CD4-positive, alpha-beta T cell treated with Interleukin-10 for 1 hour (primary cell): Measurements from ENCODE around the gene NEK11.

Experiments used
- DNase-seq: peaks from one replicate; pipeline ENCODE4 v3.0.0-alpha.2; 2020

The NEK11 gene

DNA sequence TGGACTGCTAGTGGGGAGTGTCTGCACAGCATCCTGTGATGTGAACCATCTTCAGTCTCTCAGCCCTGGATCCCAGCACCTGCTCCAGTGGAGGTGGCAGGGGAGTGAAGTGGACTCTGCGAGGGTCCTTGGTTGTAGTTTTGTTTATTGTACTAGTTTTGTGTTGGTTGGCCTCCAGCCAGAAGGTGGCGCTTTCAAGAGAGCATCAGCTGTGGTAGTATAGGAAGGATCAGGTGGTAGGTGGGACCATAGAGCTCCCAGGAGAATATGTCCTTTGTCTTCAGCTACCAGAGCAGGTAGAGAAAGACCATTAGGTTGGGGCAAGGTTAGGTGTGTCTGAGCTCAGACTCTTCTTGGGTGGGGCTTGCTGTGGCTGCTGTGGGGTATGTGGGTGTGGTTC, 20.9 kb downstream of the NEK11 start:
- DNase-seq = no peak

DNA sequence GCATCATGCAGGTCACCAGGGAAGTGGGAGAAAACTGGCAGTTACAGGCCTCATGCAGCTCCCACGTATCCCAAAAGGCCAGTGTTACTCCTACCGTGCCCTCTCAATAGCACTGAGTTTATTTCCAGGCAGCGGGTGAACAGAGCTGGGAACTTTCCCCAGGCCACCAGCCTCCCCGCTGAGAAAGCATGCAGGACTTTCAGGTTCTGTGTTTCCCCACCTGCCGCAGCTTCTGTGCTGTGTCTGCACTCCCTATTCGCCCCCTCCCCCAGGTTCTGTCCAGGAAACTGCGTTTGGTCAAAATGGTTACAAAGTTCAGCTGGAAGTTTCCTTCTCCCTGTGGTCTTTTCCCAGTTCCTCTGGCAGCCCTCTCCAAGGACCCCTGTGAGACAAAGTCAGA, 21.4 kb downstream of the NEK11 start:
- no peak for DNase-seq

DNA sequence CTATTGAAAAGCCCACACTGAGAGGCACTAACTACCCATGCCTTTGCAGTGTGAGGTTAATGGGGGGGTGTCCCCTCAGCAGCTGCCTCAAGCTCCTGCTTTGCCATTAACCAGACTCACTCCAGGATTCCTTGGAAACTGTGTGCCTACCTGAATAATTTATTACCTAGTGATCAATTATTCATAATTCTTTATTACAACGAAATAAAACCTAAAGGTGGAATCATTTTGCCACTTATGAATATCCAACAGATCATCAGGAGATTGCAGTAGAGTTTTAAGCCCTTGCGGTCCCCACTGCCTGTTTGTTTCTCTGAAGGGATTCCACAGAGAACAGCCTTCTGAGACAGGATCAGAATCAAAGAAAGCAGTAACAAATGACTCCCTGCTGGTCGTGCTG, 23.3 kb downstream of the NEK11 start:
- DNase-seq = no peak

DNA sequence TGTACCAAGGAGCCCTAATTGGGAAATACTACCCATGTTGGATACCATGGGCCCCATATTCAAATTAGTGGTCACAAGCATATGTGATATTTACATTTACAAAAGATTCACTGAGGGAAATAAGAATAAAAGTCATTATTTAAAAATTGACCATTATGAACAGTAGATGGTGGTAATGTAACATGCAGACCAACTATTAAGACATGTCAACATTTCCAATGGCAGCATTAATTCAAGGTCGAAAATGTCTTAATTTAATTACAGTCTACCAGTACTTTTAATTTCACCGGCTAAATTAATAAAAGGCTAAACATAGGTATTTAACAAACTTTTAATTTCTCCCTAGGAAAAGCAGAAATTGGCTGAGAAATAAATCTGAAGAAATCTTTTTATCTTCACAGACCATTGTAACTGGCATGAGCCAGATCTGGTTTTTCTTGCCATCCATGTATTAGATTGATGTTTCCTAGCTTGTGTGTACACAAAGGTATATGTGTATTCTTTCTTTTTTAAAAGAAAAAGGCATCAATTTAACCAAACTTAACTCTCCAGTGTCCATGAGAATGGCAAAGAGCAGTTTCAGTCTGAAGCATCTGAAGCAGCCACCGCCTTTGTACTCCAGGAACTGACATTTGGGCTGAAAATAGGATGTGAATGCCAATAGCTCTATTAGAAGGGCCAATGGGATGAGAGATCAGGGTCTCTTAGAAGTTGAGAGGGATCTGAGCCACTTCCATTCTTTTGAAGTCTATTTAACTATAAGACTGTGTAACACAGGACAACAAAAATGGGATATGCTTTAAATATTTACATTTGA, 26.6 kb downstream of the NEK11 start:
- no peak for DNase-seq

DNA sequence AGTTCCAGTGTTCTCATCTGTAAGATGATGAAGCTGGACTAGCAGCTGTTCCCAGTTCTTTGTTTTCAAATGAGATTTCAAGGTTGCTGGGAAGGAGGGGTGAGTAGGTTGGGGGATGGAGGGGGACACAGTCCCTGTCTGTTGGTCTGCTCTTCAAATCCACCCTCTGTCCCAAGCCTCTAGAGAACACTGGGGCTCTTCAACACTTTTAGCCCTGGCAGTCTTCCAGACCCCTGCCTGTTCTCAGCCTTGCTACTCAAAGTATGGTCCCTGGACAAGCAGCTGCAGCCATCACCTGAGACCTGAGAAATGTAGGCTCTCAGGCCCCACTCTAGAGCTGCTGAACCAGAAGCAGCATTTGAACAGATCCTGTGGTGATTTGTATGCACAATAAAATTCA, 41.3 kb downstream of the NEK11 start:
- DNase-seq = no peak

DNA sequence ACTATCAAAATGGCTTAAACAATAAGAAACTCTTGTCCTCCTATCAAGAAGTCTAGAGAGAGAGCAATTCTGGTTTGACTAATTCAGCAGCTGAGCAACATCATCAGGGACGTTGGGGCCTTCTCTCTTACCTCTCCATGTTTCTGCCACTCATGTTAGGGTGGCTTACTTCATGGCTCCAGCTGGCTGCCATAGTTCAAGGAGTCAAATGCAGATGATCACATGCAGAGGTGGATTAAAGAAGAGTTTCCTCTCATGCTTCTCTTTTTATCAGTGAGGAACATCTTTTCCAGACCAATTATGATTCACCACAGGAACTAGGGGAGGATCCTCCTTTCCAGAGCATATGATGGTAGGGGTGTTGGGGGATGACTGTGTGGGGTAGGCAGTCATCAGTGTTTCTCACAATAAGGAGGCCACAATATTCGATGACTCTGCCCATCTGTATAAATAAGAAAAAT, 45.5 kb downstream of the NEK11 start:
- DNase-seq = no peak

DNA sequence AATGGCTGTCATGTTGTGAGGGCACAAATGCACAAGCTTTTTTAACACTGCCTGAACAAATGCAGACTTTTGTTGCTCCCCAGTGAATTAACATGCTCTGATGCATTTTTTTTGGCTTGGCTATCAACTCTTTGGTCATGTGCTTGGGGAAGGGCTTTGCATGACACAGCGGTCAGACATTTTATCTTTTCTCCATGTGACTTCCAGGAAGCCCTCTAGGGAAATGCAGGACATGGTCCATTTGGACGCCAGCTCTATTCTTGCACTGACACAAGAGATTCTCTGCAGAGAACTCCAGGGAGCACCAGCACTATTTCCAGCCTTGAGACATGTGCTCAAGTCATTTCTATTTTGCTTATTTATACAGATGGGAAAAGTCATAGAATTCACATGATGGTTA, 46.2 kb downstream of the NEK11 start:
- DNase-seq = no peak

DNA sequence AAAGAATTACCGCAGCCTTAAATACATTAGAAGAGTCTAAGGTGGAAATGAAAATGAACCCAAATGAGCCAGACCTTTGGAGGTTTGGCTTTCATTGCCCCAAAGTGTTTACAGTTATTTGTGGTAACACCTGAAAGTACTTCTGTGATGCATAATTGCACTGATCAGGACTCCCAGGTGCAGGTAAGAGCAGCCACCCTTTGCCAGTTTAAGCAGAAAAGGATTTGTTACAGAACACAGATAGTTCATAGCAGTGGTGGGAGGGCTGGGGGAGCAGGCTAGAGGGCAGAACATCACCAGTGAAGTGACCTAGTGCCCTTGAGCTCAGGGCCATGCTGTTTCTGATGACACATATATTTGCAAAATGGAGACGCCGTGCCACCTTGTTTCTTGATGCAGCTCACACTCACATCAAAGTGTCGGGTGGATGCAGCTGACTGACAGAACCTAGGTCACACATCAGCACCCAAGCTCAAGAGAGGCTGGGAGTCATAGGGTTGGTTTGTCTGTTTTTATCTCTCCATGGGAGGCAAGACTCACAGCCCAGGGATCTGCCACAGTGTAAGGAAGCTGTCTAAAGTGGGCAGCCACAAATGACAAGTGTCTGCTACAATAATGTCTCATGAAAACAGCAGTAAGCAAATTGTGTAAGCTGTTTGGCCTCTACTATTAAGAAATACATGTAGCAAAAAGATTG, 49.1 kb downstream of the NEK11 start:
- no peak for DNase-seq

DNA sequence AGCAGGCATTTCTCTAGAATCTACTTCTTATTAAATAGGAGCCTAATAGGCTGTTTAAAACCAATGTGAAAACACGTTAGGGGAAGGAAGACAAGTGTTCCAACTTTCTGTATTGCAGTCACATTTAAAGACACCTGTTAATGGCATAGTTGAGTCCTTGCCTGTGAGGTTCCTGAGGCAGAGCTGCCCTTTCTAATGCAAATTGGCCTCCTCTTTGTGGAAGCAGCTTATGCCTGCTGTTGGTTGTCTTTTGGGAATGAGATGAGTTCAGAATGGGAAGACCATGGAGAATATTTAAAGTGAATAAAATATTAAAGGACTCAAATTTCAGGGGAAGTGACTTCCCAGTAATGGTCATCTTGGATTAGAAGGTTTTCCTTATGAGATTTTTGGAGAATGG, 51.2 kb downstream of the NEK11 start:
- DNase-seq = no peak

DNA sequence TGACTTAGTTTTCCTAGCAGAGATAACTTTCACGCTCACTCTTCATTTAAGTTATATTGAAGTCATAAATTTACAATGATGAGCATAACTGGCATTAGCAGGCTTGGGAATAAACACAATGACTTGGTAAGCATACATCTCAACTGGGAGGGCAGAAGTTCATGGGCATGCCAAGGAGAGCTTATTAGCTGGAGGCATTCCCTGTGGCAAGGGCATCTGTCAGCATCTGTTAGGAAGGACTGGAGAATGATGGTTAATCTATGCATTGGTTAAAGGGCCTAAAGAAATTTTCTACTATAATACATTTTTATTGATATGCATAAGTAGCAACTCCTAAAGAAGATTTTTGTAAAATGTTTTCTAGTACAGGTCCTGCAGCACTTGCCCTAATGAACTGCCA, 52.4 kb downstream of the NEK11 start:
- DNase-seq = no peak

DNA sequence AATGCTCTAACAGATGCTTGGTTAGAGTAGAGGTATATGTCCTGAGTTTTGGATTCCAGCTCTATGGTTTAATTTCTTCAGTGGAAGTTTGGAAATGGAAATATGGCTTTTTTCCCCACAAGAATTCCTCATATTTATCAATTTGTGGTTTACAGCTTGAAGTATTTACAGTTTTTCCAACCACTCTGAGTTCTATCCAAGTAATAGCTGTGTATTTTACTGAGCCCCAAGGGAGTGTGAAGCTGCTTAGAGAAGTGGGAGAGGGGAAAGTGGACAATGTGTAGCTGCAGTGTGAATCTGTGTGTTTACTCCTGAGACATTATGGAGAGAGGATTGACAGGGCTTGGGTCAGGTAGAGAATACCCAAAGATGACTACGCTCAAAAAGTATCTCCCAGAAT, 54.5 kb downstream of the NEK11 start:
- no peak for DNase-seq

DNA sequence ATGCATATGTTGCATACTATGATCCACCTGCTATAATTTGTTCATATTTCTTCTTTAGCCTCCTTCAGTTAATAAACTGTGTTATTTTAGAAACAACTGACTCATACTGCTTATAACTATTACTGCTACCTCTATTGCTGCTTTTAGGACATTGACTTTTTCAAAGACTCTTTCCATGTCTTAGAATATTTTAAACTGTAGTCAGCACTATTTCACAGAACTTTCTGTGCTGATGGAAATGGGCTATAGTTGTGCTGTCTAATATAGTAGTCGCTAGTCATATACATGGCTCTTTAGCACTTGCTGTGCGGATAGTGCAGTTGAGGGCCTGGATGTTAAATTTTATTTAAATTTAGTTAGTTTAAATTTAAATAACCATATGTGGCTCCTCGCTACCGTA, 55.6 kb downstream of the NEK11 start:
- DNase-seq = no peak

DNA sequence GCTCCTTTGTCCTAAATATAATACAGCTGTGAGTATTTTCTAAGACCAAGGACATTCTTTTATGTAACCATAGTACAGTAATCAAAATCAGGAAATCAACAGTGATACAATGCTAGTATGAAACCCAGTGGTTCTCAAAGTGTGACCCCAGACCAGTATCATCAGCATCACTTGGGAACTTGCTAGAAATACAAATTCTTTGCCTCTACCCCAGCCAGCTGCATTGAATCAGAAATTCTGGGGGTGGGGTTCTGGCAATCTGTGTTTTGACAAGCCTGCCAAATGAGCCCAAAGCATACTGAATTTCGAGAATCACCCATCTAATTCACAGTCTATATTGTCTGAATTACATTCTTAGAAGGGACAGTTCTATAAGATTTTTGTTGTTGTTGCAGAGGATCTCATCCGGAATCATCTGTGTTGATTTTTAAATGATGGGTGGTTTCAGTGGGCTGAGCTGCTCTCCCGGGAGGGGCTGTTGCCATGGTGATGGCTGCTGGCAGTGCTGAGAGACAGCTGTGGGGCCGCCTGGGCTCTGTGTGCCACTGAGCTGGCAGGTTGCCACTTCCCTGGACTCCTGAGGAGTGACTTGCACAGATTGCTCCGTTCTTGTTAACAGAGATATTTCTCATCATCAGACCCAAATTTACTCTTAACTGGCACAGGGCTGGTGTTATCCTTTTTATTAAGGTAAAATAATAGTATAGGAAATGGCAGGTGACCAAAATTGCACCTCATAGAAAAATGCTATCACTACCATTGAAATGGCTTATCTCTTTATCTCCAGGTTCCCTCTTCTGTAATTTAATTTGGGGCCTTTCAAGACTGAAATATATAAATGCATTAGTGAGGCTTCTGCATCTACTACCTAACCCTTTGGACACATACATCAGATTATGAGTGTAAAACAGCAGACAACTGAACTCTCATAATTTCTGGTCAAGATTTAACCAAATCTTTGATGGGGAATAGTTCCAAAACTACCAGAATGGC, 56.5 kb downstream of the NEK11 start:
- no peak for DNase-seq

DNA sequence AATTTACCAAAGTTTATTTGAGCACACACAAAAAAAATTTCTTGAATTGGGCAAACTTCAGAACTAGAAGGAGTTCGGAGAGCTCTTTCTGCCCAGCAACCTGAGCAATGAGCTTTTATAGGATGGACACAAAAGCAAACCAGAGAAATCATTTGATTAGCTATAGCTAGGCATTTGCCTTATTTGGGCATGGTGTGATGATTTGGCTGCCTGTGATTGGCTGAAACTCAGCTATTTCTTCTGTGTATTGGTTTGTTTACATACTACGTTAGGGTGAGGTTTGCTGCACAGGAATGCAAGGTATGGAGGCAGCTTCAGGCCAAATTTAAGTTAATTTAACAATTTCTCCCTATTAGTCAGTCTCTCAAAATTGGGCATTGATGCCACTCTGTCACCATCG, 65.1 kb downstream of the NEK11 start:
- DNase-seq = no peak

DNA sequence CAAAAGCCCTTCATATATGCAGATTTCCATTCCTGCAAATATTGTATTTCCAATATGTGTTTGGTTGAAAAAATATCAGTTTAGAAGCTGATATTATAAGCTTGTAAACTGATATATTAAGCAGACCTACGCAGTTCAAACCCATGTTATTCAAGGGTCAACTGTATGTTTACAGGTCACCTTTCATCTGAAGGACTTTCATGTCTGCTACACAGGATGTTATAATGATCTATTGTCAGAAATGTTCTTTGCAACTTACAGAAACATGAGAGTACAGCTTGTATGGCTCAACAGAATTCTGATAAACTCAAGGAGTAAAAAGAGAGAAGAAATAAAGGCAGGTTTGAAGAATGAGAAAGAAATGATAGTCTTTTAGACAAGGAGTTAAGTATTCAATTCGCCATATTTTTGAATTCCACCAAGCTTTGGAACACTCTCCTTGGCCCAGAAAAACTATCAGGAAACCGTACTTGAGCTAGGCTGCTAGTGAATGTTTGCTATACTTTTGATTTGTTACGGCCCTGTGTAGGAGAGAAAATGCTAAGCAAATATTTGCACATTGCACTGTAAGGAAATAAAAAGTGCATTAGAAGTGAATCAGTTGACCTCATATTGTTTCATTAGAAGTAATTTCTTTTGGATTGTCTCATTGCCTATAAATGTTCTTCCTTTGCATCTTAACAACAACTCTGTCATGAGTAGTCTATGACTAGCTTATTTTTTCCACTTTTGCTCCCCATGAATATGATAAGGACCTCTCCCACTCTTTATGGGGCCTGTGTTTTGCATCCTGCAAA, 81.2 kb downstream of the NEK11 start:
- DNase-seq = no peak

DNA sequence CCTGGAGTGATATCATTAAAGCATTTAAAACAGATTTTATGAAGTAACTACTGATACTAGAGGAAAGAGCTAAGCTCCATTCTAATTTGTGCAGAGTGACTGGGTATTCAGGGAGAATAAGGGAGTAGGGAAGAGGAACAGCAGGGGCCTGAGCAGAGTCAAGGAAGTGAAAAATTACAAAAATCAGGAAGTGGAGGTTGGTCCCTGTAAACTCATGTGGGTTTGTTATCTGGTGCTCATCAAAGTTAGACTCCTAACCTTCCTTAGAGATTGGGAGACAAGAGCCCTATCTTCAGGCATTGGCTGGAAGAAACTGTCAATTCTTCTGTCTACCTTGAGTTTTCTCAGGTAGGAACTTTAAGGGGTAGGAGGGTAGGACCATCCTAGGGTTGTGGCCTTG, 82.5 kb downstream of the NEK11 start:
- DNase-seq = no peak

DNA sequence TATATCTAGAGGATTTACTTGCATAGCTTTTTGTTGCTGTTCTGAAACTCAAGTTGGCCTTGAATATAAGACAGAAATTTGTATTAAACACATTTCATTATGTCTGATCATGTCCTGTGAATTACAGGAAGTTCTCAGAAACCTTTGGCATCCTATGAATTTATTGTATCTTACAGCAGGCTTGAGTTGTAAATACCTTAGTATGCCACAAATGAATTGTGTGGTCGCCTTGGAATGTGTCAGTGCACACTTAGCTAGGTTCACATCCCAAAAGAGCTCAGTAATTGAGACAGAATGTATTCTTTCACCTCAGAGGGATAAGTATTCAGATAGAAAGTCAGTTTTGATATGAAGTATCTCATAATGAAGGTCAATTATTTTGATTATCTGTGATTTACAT, 83.4 kb downstream of the NEK11 start:
- no peak for DNase-seq

DNA sequence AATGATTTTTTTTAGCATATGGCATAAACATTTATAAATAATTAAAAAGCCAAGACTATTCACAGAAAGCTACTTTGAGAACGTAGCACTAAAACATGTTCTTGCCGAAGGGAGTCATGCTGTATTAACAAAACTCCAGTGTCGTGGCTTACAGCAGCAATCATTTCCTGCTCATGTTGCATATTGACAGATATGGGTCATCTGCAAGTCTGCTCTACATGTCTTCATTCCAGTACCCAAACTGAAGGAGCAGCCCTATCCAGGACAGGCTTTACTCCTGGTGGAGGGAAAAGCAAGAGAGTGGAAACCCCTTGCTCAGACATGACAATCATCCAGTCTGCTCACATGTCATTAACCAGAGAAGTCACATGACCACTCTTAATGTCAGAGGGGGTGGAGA, 87.6 kb downstream of the NEK11 start:
- DNase-seq = no peak

DNA sequence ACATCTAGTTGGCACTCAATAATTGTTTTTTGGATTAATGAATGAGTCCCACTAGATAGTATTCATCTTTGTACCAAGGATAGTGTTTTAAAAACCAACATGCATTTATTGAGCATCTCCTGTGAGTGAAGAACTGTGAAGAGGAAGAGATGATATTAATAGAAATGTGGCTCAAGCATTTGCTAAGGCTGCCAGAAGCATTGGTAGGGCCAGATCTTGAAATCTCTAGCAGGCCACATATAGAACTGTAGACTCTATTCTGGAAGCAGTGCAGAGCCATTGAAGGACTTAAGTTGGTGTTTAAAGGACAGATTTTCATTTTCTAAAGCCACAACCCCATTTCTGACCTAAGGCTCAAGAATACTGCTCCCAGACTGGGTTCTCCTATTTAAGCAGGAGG, 99.0 kb downstream of the NEK11 start:
- DNase-seq = no peak

DNA sequence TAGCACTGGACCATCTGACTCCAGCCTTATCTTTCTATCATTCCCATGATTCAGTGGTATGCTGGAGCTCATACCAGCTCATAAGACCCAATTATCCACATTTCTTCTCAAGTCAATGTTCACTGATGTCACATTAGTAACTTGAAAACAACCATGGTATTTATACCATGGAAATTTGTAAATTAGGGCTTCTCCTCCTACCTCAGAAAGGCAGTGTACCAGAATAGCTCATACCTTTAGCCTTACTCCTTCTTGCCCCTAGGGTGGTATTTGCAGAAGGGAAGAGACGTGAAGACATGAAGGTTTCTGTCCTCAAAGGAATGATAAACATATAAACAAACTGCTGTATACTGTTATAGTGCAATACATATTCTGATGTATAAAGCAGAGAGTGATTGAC, 114.2 kb downstream of the NEK11 start:
- DNase-seq = no peak

DNA sequence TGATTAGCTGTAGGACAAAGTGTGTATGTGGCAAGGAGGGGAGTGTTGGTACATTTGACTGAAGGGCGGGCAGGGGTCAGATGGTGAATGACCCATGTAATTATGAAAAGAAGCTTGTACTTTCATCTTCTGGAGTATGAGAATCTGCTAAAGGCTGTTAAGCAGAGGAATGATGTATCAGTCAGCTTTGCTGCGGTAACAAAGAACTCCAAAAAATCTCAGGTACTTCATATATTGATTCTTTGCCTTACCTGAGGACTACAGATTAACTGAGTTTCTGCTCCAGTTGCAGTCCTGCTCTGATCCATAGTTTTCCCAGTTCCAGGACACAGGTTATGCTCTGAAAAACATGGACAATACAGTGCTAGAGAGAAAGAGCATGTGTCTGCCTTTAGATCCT, 115.1 kb downstream of the NEK11 start:
- DNase-seq = no peak

DNA sequence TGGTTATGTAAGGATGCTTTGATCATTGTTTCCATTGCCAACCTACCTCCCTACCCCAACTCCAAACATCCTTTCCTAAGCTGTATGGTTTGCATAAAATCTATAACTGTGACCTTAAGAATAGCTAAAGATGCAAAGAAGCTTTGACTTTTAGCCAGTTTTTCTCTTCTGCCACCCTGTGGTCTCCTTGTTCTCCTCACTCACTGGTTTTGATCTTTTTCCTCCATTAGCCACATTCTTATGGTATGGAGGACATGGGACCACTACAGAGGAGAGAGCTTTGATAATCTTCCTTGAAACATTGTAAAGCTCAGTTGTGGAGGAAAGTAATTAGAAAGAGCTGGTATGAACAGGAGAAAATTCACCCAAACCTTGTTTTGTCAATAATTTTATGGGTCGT, 115.9 kb downstream of the NEK11 start:
- no peak for DNase-seq

DNA sequence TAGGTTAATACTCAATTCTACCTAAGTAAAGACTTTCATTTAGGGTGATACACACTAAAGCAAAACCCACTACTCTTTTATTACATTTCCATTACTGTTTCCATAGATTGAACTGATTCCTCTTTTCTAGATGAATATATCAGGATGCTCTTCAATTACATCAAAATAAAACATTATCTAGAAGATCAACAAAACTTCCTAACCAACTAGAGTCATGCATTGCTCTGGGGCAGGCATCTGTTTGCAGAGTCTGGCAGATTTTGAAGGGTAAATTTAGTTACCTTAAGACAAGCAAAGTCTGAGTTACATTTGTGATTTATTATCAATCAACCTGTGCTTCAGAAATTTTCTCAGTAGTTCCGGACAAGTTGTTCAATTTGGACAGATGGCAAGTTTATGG, 117.1 kb downstream of the NEK11 start:
- no peak for DNase-seq
